Right cardiac atrium (tissue), 5 donors: Measurements from ENCODE around the gene NBAS. TPM values are rescaled to one million over a fixed set of nuclear protein-coding genes. Genes with fewer than 3 reads are reported as not detected.

Experiments used
- ATAC-seq, 2 donors: fragments of 200-7000 bp; cut with Tn5 transposase; one replicate each; pipeline versions ENCODE4 v1.8.0 to v1.9.1; 2020; ENCODE audit warnings: moderate library complexity in 2 of 2, mild to moderate bottlenecking in 1 of 2
- DNase-seq, 3 donors: peaks; one replicate each; pipeline ENCODE4 v3.0.0-alpha.2; 2020
- H3K27ac ChIP-seq: one replicate; pipeline ENCODE4 v1.5.1; 2013; ENCODE audit warnings: mild to moderate bottlenecking, low read length, control low read depth, moderate library complexity
- H3K27me3 ChIP-seq: one replicate; pipeline ENCODE4 v1.6.1; 2013; ENCODE audit not compliant: control insufficient read depth, insufficient read depth
- H3K4me1 ChIP-seq: one replicate; pipeline ENCODE4 v1.6.1; 2013; ENCODE audit warnings: low read length; ENCODE audit not compliant: control insufficient read depth, insufficient read depth
- H3K4me3 ChIP-seq: one replicate; pipeline ENCODE4 v1.5.1; 2013; ENCODE audit warnings: low read length, control low read depth
- H3K9me3 ChIP-seq: one replicate; pipeline ENCODE4 v1.6.1; 2013; ENCODE audit warnings: low read length; ENCODE audit not compliant: control insufficient read depth
- WGBS: extraction: QIAGEN DNeasy Blood & Tissue Kit; methylation state at CpG from one replicate; pipeline ENCODE4 v1.1.7; 2013; 5-methylcytosine and 5-hydroxymethylcytosine counted together
- intact Hi-C, 4 donors: fragments of 100-400 bp; cut with DNase I; formaldehyde crosslinking; loops; one replicate each; pipeline versions ENCODE4 v1.11.0 to v1.14.0; 2022 to 2023
- polyA plus RNA-seq: library from polyadenylated mRNA; stranded (reverse); fragments of 200-250 nt; gene quantifications from one replicate; pipeline ENCODE4 v1.2.3, GENCODE V29; 2013
- total RNA-seq, 4 donors: library from RNA; stranded (reverse); fragmentation: NEBNext Ultra II Directional; extraction: Animal tissue kit (Norgen Biotek cat#: 25700); gene quantifications; one replicate each; pipeline ENCODE4 v1.2.1, GENCODE V29; 2021
- donor health status: healthy with polysubstance abuse.
- donor health status: DM: no; HTN: yes; CAD: no.
- donor health status: DM: no; HTN: no; CAD: no.
- donor health status: DM: no; HTN: yes; CAD: no; lungs with severe emphysema.
- donor health status: DM: yes; HTN: yes; CAD: no.

NBAS gene
- total and polyA plus RNA-seq, 5 donors: 22.4 to 59.4 (median 52.9) TPM

GRCh38 chr2:15298770-15299169 is 262.4 kb downstream of the NBAS start:
- Histone ChIP-seq H3K4me1 (no peaks in the 10 kb centered on the region), H3K27ac (no peak overlapping the region), H3K4me3 (no peak overlapping the region), H3K9me3 (no peaks in the 10 kb centered on the region), H3K27me3 (no peaks in the 10 kb centered on the region)
- intact Hi-C loops: no loop called here
- DNase-seq: no peak
- no peak for ATAC-seq
- 78% methylated on average over 8 of the region's 8 CpGs for WGBS

GRCh38 chr2:15293262-15293937 is 267.7 kb downstream of the NBAS start:
- intact Hi-C loops: no loop called here
- H3K9me3 ChIP-seq: no peaks in the 10 kb centered on the region
- H3K27me3 ChIP-seq: no peaks in the 10 kb centered on the region
- H3K27ac ChIP-seq: no peak overlapping the region
- no peak overlapping the region for H3K4me3 ChIP-seq
- ATAC-seq (no peak), DNase-seq (no peak)
- no peaks in the 10 kb centered on the region for H3K4me1 ChIP-seq
- 86% methylated on average over 3 of the region's 3 CpGs for WGBS

- Histone ChIP-seq H3K9me3 (no peaks in the 10 kb centered on the region), H3K27ac (no peak overlapping the region), H3K4me3 (no peak overlapping the region), H3K4me1 (no peaks in the 10 kb centered on the region), H3K27me3 (no peaks in the 10 kb centered on the region)
- ATAC-seq (no peak), DNase-seq (no peak)
- intact Hi-C loops: no loop called here
- 96% methylated on average over 26 of the region's 26 CpGs for WGBS
Observed at GRCh38 chr2:15287447-15288184, 273.5 kb downstream of the NBAS start.

GRCh38 chr2:15284614-15285013 is 276.5 kb downstream of the NBAS start:
- 85% methylated on average over 1 of the region's 1 CpG for WGBS

GRCh38 chr2:15281681-15282080 is 279.5 kb downstream of the NBAS start:
- H3K4me1 ChIP-seq: no peaks in the 10 kb centered on the region
- no peaks in the 10 kb centered on the region for H3K27me3 ChIP-seq
- no peak for DNase-seq
- intact Hi-C loops: no loop called here
- no peaks in the 10 kb centered on the region for H3K9me3 ChIP-seq
- no peak overlapping the region for H3K4me3 ChIP-seq
- H3K27ac ChIP-seq: no peak overlapping the region
- WGBS: 93% methylated on average over 2 of the region's 2 CpGs
- ATAC-seq: no peak

More at GRCh38 chr2:15284614-15285013, 276.5 kb downstream of the NBAS start:
- no peak for ATAC-seq
- intact Hi-C loops: no loop called here
- Histone ChIP-seq H3K27ac (no peak overlapping the region), H3K4me1 (no peaks in the 10 kb centered on the region), H3K27me3 (no peaks in the 10 kb centered on the region), H3K9me3 (no peaks in the 10 kb centered on the region), H3K4me3 (no peak overlapping the region)
- no peak for DNase-seq

- Histone ChIP-seq H3K27ac (no peak overlapping the region), H3K4me1 (no peaks in the 10 kb centered on the region), H3K27me3 (no peaks in the 10 kb centered on the region), H3K4me3 (no peak overlapping the region), H3K9me3 (no peaks in the 10 kb centered on the region)
- intact Hi-C loops: no loop called here
- ATAC-seq (no peak), DNase-seq (no peak)
- WGBS: 48% methylated on average over 2 of the region's 2 CpGs
Observed at GRCh38 chr2:15279201-15279876, 281.8 kb downstream of the NBAS start.

GRCh38 chr2:15278296-15278695 is 282.8 kb downstream of the NBAS start:
- Histone ChIP-seq H3K27ac (no peak overlapping the region), H3K4me1 (no peaks in the 10 kb centered on the region), H3K4me3 (no peak overlapping the region), H3K27me3 (no peaks in the 10 kb centered on the region), H3K9me3 (no peaks in the 10 kb centered on the region)
- no peak for ATAC-seq
- DNase-seq: no peak
- intact Hi-C loops: no loop called here
- 90% methylated on average over 3 of the region's 3 CpGs for WGBS

GRCh38 chr2:15275346-15275745 is 285.8 kb downstream of the NBAS start:
- Histone ChIP-seq H3K27me3 (no peaks in the 10 kb centered on the region), H3K27ac (no peak overlapping the region), H3K9me3 (no peaks in the 10 kb centered on the region), H3K4me3 (no peak overlapping the region), H3K4me1 (no peaks in the 10 kb centered on the region)
- intact Hi-C loops: no loop called here
- no peak for DNase-seq
- WGBS: 83% methylated on average over 2 of the region's 2 CpGs
- no peak for ATAC-seq

GRCh38 chr2:15273452-15273851 is 287.7 kb downstream of the NBAS start:
- no peak for DNase-seq
- Histone ChIP-seq H3K9me3 (no peaks in the 10 kb centered on the region), H3K27me3 (no peaks in the 10 kb centered on the region), H3K4me1 (no peaks in the 10 kb centered on the region), H3K4me3 (no peak overlapping the region), H3K27ac (no peak overlapping the region)
- 93% methylated on average over 1 of the region's 1 CpG for WGBS
- ATAC-seq: no peak
- intact Hi-C loops: no loop called here

- no peaks in the 10 kb centered on the region for H3K9me3 ChIP-seq
- 81% methylated on average over 4 of the region's 4 CpGs for WGBS
- no peak overlapping the region for H3K4me3 ChIP-seq
- intact Hi-C loops: no loop called here
- no peak for ATAC-seq
- no peak overlapping the region for H3K27ac ChIP-seq
- H3K4me1 ChIP-seq: no peaks in the 10 kb centered on the region
- DNase-seq: no peak
- no peaks in the 10 kb centered on the region for H3K27me3 ChIP-seq
Observed at GRCh38 chr2:15272942-15273341, 288.2 kb downstream of the NBAS start.

GRCh38 chr2:15271941-15272542 is 289.1 kb downstream of the NBAS start:
- Histone ChIP-seq H3K4me3 (no peak overlapping the region), H3K27me3 (no peaks in the 10 kb centered on the region), H3K4me1 (no peaks in the 10 kb centered on the region), H3K27ac (no peak overlapping the region), H3K9me3 (no peaks in the 10 kb centered on the region)
- DNase-seq: no peak
- no peak for ATAC-seq
- 75% methylated on average over 1 of the region's 1 CpG for WGBS
- intact Hi-C loops: no loop called here
